Measurements from ENCODE around the gene SUFU. TPM values are rescaled to one million over a fixed set of nuclear protein-coding genes. Genes with fewer than 3 reads are reported as not detected.

Gene SUFU
- total and polyA plus RNA-seq, 2 donors from 2014 or later = 6.5 to 18.9 TPM

DNA sequence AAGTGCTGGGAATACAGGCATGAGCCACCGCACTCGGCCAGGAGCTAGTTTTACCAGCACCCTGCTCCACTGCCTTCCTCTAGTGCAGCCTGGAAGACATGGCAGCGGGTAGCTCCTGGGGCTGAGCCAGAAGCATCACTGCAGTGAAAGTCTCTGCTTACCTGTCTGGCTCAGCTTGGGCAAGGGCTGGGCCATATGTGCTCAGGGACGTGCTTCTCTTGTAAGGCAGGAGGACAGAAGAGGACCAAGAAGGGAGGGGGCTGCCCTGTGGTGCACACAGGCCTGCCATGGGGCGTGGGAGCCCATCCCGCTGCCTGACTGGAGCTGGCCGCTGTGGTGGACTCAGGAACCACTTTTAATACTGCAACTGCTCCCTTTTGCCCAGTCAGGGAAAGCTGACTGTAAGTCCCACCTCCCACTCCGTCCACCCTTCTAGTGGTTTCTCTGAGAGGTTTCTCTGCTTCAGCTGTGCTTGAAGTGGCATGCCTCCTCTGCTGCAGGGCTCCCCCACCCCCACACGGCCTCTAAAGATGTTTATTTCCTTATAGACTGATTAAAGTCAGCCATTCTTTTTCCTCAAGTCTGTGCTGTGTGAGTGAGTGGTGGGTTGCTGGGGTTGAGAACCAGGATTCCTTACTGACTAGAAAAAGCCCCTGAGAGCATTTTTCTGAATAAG is 27.2 kb upstream of the SUFU start:
- DNase-seq (peak in 1 of 5 donors; percentile 38), FAIRE-seq (no peak)
- Histone ChIP-seq H3K27me3 (ENCODE audit: control insufficient read depth, insufficient read depth, low read length) (no peaks in the 10 kb centered on the region), H3K36me3 (ENCODE audit: control insufficient read depth in 2 of 3, insufficient read depth in 3 of 3, low read length in 3 of 3) (peaks cover 0 to 12% (median 11%) of the 10 kb centered on the region in 3 donors), H3K4me1 (ENCODE audit: control insufficient read depth in 2 of 3, insufficient read depth in 2 of 3, low read depth in 1 of 3, low read length in 3 of 3) (no peaks in the 10 kb centered on the region), H3K4me3 (ENCODE audit: low read length in 3 of 3) (no peak overlapping the region), H3K9me3 (ENCODE audit: control insufficient read depth in 2 of 3, insufficient read depth in 1 of 3, low read length in 3 of 3) (no peaks in the 10 kb centered on the region), H3K9ac (ENCODE audit: low read length in 3 of 3) (no peak overlapping the region), H3K27ac (ENCODE audit: low read depth in 2 of 2, low read length in 2 of 2) (no peak overlapping the region)
- intact Hi-C loops (cut with DNase I) = no loop called here
- TF ChIP-seq, protein P1, sequence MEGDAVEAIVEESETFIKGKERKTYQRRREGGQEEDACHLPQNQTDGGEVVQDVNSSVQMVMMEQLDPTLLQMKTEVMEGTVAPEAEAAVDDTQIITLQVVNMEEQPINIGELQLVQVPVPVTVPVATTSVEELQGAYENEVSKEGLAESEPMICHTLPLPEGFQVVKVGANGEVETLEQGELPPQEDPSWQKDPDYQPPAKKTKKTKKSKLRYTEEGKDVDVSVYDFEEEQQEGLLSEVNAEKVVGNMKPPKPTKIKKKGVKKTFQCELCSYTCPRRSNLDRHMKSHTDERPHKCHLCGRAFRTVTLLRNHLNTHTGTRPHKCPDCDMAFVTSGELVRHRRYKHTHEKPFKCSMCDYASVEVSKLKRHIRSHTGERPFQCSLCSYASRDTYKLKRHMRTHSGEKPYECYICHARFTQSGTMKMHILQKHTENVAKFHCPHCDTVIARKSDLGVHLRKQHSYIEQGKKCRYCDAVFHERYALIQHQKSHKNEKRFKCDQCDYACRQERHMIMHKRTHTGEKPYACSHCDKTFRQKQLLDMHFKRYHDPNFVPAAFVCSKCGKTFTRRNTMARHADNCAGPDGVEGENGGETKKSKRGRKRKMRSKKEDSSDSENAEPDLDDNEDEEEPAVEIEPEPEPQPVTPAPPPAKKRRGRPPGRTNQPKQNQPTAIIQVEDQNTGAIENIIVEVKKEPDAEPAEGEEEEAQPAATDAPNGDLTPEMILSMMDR (IDR thresholded peaks at IDR 0.05; ENCODE audit: borderline replicate concordance, extremely low read depth, insufficient read depth) = no peak

DNA sequence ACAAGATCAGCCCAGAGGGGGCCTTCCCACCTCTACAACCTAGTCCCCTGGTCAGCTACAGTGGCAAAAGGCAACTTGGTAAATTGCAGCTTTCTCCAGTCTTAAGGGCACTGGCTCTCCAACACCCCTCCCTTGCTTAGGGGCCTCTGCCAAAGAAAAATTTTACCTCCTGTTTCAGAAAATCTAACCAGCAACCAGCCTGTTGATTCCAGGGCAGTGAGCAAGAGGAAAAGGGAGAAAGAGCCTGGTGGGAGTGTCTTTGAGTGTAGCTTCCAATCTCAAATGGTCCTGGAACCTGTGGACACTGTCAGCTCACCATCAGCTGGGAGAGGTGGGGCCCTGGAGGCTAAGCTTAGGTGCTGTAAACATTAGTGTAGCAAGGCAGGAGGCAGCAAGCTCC is 24.1 kb upstream of the SUFU start:
- Histone ChIP-seq H3K4me1 (ENCODE audit: control insufficient read depth in 2 of 3, insufficient read depth in 2 of 3, low read depth in 1 of 3, low read length in 3 of 3) (no peaks in the 10 kb centered on the region), H3K36me3 (ENCODE audit: control insufficient read depth in 2 of 3, insufficient read depth in 3 of 3, low read length in 3 of 3) (peaks cover 0 to 40% (median 33%) of the 10 kb centered on the region in 3 donors), H3K9ac (ENCODE audit: low read length in 3 of 3) (no peak overlapping the region), H3K27me3 (ENCODE audit: control insufficient read depth, insufficient read depth, low read length) (no peaks in the 10 kb centered on the region), H3K27ac (ENCODE audit: low read depth in 2 of 2, low read length in 2 of 2) (no peak overlapping the region), H3K4me3 (ENCODE audit: low read length in 3 of 3) (no peak overlapping the region), H3K9me3 (ENCODE audit: control insufficient read depth in 2 of 3, insufficient read depth in 1 of 3, low read length in 3 of 3) (no peaks in the 10 kb centered on the region)
- no peak for FAIRE-seq
- intact Hi-C loops (cut with DNase I) = loop anchor here (5.0 kb wide), 1 partner anchor 257 kb away; no protein-coding TSS in a partner anchor
- peak in 1 of 5 donors; percentile 28 for DNase-seq
- TF ChIP-seq, protein P1 (IDR thresholded peaks at IDR 0.05; ENCODE audit: borderline replicate concordance, extremely low read depth, insufficient read depth) = no peak

DNA sequence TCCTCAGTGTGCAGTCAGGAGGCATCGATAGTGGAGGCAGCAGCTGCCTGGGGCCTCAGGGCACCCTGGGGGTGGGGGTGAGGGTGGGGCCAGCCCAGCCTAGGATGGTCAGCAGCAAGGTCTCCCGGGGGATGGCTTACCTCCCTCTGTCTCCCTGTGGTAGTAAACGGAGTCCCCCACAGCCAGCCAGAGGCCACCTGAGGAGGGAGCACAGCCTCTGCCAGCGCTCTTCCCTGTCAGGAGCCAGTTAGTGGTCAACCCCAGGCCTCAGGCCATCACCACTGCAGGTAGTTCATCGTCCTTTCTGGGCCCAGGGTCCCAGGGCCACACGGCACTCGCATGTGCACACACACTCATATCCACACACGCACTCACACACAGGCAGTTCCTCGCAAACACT is 23.4 kb upstream of the SUFU start:
- Histone ChIP-seq H3K9ac (ENCODE audit: low read length in 3 of 3) (no peak overlapping the region), H3K27ac (ENCODE audit: low read depth in 2 of 2, low read length in 2 of 2) (no peak overlapping the region), H3K9me3 (ENCODE audit: control insufficient read depth in 2 of 3, insufficient read depth in 1 of 3, low read length in 3 of 3) (no peaks in the 10 kb centered on the region), H3K4me1 (ENCODE audit: control insufficient read depth in 2 of 3, insufficient read depth in 2 of 3, low read depth in 1 of 3, low read length in 3 of 3) (no peaks in the 10 kb centered on the region), H3K36me3 (ENCODE audit: control insufficient read depth in 2 of 3, insufficient read depth in 3 of 3, low read length in 3 of 3) (peaks cover 0 to 48% (median 40%) of the 10 kb centered on the region in 3 donors), H3K27me3 (ENCODE audit: control insufficient read depth, insufficient read depth, low read length) (no peaks in the 10 kb centered on the region), H3K4me3 (ENCODE audit: low read length in 3 of 3) (no peak overlapping the region)
- intact Hi-C loops (cut with DNase I) = loop anchor here (5.0 kb wide), 1 partner anchor 258 kb away; no protein-coding TSS in a partner anchor
- DNase-seq (peak in 1 of 5 donors; percentile 66), FAIRE-seq (no peak)
- TF ChIP-seq, protein P1 (IDR thresholded peaks at IDR 0.05; ENCODE audit: borderline replicate concordance, extremely low read depth, insufficient read depth) = no peak
